NT2/D1 (cell line): ENCODE measurements around the gene ZNF649.

Experiments
- DNase-seq: peaks from one replicate; pipeline ENCODE4 v3.0.0-alpha.2; 2011; ENCODE audit warnings: low read depth, low spot score
- H3K27me3 ChIP-seq: 2 replicates; pipeline ENCODE4 v1.6.0; 2011; ENCODE audit warnings: mild to moderate bottlenecking; ENCODE audit not compliant: insufficient read length, insufficient read depth
- H3K36me3 ChIP-seq: 2 replicates; pipeline ENCODE4 v1.6.1; 2011; ENCODE audit warnings: mild to moderate bottlenecking, low read length, mixed read lengths; ENCODE audit not compliant: insufficient read depth, insufficient read length
- H3K4me1 ChIP-seq: 2 replicates; pipeline ENCODE4 v1.5.1; 2011; ENCODE audit not compliant: insufficient read depth, insufficient read length
- H3K4me3 ChIP-seq: 2 replicates; pipeline ENCODE4 v1.5.1; 2011; ENCODE audit warnings: low read depth; ENCODE audit not compliant: insufficient read length
- H3K9ac ChIP-seq: 2 replicates; pipeline ENCODE4 v1.6.0; 2011; ENCODE audit warnings: low read depth; ENCODE audit not compliant: insufficient read length
- H3K9me3 ChIP-seq: 2 replicates; pipeline ENCODE4 v1.5.1; 2011; ENCODE audit warnings: mild to moderate bottlenecking, low read length; ENCODE audit not compliant: insufficient read depth
- SUZ12 ChIP-seq: IDR thresholded peaks from 2 replicates; pipeline ENCODE4 v1.6.1; 2011; ENCODE audit not compliant: insufficient read length, insufficient read depth; ENCODE audit errors: extremely low read depth
- YY1 ChIP-seq: IDR thresholded peaks from 2 replicates; pipeline ENCODE4 v1.6.1; 2011; ENCODE audit not compliant: insufficient read length, insufficient read depth
- ZNF274 ChIP-seq: IDR thresholded peaks from 2 replicates; pipeline ENCODE4 v1.6.1; 2011; ENCODE audit warnings: mild to moderate bottlenecking, low read depth, low read length

ZNF649 gene

GRCh38 chr19:51905206-51905605, 389 bp upstream of the ZNF649 start:
- Histone ChIP-seq H3K9ac (no peak overlapping the region), H3K9me3 (peaks cover 54% of the 10 kb centered on the region), H3K4me3 (no peak overlapping the region), H3K4me1 (no peaks in the 10 kb centered on the region), H3K27me3 (no peaks in the 10 kb centered on the region), H3K36me3 (peaks cover 31% of the 10 kb centered on the region)
- TF ChIP-seq YY1 (no peak), SUZ12 (no peak), ZNF274 (no peak)
- no peak for DNase-seq

GRCh38 chr19:51903192-51903591, 1.6 kb downstream of the ZNF649 start:
- H3K36me3 ChIP-seq = peaks cover 51% of the 10 kb centered on the region
- TF ChIP-seq YY1 (no peak), SUZ12 (no peak), ZNF274 (no peak)
- peaks cover 65% of the 10 kb centered on the region for H3K9me3 ChIP-seq

GRCh38 chr19:51901860-51902259, 3.0 kb downstream of the ZNF649 start:
- no peak for DNase-seq
- TF ChIP-seq YY1 (no peak), SUZ12 (no peak), ZNF274 (no peak)
- H3K36me3 ChIP-seq = peaks cover 64% of the 10 kb centered on the region
- no peak overlapping the region for H3K4me3 ChIP-seq
- no peak overlapping the region for H3K9ac ChIP-seq
- H3K9me3 ChIP-seq = peaks cover 68% of the 10 kb centered on the region
- H3K4me1 ChIP-seq = no peaks in the 10 kb centered on the region
- no peaks in the 10 kb centered on the region for H3K27me3 ChIP-seq

More at GRCh38 chr19:51903192-51903591, 1.6 kb downstream of the ZNF649 start:
- no peak overlapping the region for H3K9ac ChIP-seq
- no peak for DNase-seq
- H3K27me3 ChIP-seq = no peaks in the 10 kb centered on the region
- H3K4me1 ChIP-seq = no peaks in the 10 kb centered on the region
- peak overlapping the region; percentile 8 for H3K4me3 ChIP-seq

- Histone ChIP-seq H3K9ac (no peak overlapping the region), H3K27me3 (no peaks in the 10 kb centered on the region), H3K9me3 (peaks cover 72% of the 10 kb centered on the region), H3K4me1 (no peaks in the 10 kb centered on the region), H3K4me3 (no peak overlapping the region), H3K36me3 (peaks cover 66% of the 10 kb centered on the region)
- no peak for DNase-seq
- TF ChIP-seq ZNF274 = no peak
- TF ChIP-seq YY1 = no peak
- TF ChIP-seq SUZ12 = no peak
These were observed 13.5 kb downstream of the ZNF649 start for GRCh38 chr19:51891193-51891747.

GRCh38 chr19:51889934-51890333, 14.9 kb downstream of the ZNF649 start:
- H3K4me3 ChIP-seq = no peak overlapping the region
- DNase-seq = no peak
- no peak for TF ChIP-seq ZNF274
- TF ChIP-seq YY1 = no peak
- TF ChIP-seq SUZ12 = no peak
- no peaks in the 10 kb centered on the region for H3K4me1 ChIP-seq
- peaks cover 55% of the 10 kb centered on the region for H3K36me3 ChIP-seq
- no peak overlapping the region for H3K9ac ChIP-seq
- H3K9me3 ChIP-seq = peaks cover 75% of the 10 kb centered on the region
- no peaks in the 10 kb centered on the region for H3K27me3 ChIP-seq

GRCh38 chr19:51887522-51888498, 17.0 kb downstream of the ZNF649 start, which contains the start of gene ZNF577:
TSS of gene ZNF577 (minus strand) at chr19:51887951. CDS start at chr19:51880382, 7,569 bp downstream.
- H3K36me3 ChIP-seq = peaks cover 34% of the 10 kb centered on the region
- H3K4me3 ChIP-seq = peak within 1 kb of the TSS; percentile 67
- DNase-seq = peak; percentile 80
- peak within 1 kb of the TSS; percentile 82 for H3K9ac ChIP-seq
- no peaks in the 10 kb centered on the region for H3K4me1 ChIP-seq
- TF ChIP-seq ZNF274 = no peak
- TF ChIP-seq YY1 = peak; percentile 98
- H3K27me3 ChIP-seq = no peaks in the 10 kb centered on the region
- peaks cover 56% of the 10 kb centered on the region for H3K9me3 ChIP-seq

GRCh38 chr19:51884713-51885112, 20.1 kb downstream of the ZNF649 start:
- Histone ChIP-seq H3K4me3 (no peak overlapping the region), H3K9me3 (peaks cover 40% of the 10 kb centered on the region), H3K9ac (no peak overlapping the region), H3K27me3 (no peaks in the 10 kb centered on the region), H3K4me1 (no peaks in the 10 kb centered on the region), H3K36me3 (peaks cover 22% of the 10 kb centered on the region)
- no peak for TF ChIP-seq YY1
- no peak for TF ChIP-seq SUZ12
- no peak for TF ChIP-seq ZNF274
- DNase-seq = no peak
